ENCODE measurements around the gene CHD8. TPM values are rescaled to one million over a fixed set of nuclear protein-coding genes. Genes with fewer than 3 reads are reported as not detected.
A peak's percentile ranks its signal among the peaks of the same experiment; 100 is the strongest.

The CHD8 gene
- total and polyA plus RNA-seq, 2 of the 13 experiments (the other 11 are each of a cell fraction or from before 2014, with no cell fraction given): 35.1 to 79.6 TPM

DNA sequence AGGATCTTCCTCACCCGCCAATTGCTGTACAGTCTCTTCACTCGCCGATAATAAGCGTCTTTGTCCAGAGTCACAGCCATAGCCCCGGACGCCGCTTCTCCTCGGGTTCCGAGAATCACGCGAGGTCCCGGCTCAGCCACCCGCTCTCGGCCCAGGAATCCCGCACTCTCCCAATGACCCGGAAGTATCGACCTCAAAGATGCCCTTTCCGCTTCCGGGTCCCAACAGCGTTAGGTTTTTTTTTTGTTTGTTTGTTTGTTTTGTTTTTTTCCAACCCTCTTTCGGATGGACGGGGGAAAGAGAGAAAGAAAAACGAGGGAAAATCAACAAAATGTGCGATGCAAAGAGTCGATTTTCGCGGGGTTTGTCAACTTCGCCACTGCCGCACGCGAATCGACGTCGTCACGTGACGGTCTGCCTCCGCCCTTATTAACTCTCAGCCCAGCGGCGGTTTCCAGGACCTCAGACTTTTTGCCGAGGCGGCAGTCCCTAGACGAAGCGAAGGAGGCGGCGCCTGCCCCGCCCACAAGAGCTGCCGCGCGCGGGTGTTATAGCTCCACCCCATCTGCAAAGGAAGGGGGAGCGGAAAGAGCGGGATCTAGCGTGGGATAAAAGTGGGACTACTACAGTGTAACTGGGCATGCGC is 72.0 kb downstream of the CHD8 start, which contains the start of gene SUPT16H (continued):
- TF ChIP-seq ZNF644 (CRISPR knock-in tag; IDR thresholded peaks at IDR 0.05; ENCODE audit: low read depth) (no peak), SCMH1 (CRISPR knock-in tag; IDR thresholded peaks at IDR 0.05; ENCODE audit: borderline replicate concordance) (no peak), ZNF841 (CRISPR knock-in tag; IDR thresholded peaks at IDR 0.05; ENCODE audit: borderline replicate concordance) (no peak), ZNF747 (CRISPR knock-in tag; IDR thresholded peaks at IDR 0.05; ENCODE audit: borderline replicate concordance) (peak; percentile 11; the same call in 1 of the 2 replicates), TCF12 (IDR thresholded peaks at IDR 0.05) (no peak), TCF12 (CRISPR knock-in tag; IDR thresholded peaks at IDR 0.05) (no peak; the same call in 1 of the 2 replicates), ZNF230 (CRISPR knock-in tag; IDR thresholded peaks at IDR 0.05) (peak; percentile 89; the same call in 1 of the 2 replicates), CREB3 (CRISPR knock-in tag; IDR thresholded peaks at IDR 0.05) (no peak), EP300 (IDR thresholded peaks at IDR 0.05; ENCODE audit: low read depth in 2 of 2, low read length in 2 of 2) (peak in 1 of 2 experiments; percentile 25; a peak in 2 of 4 replicates), EP300 (CRISPR knock-in tag; IDR thresholded peaks at IDR 0.05; ENCODE audit: borderline replicate concordance) (no peak), ZNF605 (CRISPR knock-in tag; IDR thresholded peaks at IDR 0.05) (peak; percentile 94), TBP (CRISPR knock-in tag; IDR thresholded peaks at IDR 0.05) (no peak), HNF4A (CRISPR knock-in tag; IDR thresholded peaks at IDR 0.05) (no peak), E2F1 (CRISPR knock-in tag; IDR thresholded peaks at IDR 0.05) (peak; percentile 93), ZSCAN9 (CRISPR knock-in tag; IDR thresholded peaks at IDR 0.05; ENCODE audit: borderline replicate concordance) (peak; percentile 63; the same call in 1 of the 2 replicates), ZNF513 (CRISPR knock-in tag; conservative IDR thresholded peaks at IDR 0.05) (no peak), NR2C2 (CRISPR knock-in tag; IDR thresholded peaks at IDR 0.05; ENCODE audit: borderline replicate concordance) (peak; percentile 100), MEF2D (CRISPR knock-in tag; IDR thresholded peaks at IDR 0.05) (peak; percentile 89), BORCS8-MEF2B (CRISPR knock-in tag; IDR thresholded peaks at IDR 0.05) (peak; percentile 83), PAXIP1 (CRISPR knock-in tag; conservative IDR thresholded peaks at IDR 0.05) (peak; percentile 61)
- TF ChIP-seq, protein P1, sequence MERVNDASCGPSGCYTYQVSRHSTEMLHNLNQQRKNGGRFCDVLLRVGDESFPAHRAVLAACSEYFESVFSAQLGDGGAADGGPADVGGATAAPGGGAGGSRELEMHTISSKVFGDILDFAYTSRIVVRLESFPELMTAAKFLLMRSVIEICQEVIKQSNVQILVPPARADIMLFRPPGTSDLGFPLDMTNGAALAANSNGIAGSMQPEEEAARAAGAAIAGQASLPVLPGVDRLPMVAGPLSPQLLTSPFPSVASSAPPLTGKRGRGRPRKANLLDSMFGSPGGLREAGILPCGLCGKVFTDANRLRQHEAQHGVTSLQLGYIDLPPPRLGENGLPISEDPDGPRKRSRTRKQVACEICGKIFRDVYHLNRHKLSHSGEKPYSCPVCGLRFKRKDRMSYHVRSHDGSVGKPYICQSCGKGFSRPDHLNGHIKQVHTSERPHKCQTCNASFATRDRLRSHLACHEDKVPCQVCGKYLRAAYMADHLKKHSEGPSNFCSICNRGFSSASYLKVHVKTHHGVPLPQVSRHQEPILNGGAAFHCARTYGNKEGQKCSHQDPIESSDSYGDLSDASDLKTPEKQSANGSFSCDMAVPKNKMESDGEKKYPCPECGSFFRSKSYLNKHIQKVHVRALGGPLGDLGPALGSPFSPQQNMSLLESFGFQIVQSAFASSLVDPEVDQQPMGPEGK (CRISPR knock-in tag; IDR thresholded peaks at IDR 0.05): peak; percentile 56; the same call in 1 of the 2 replicates
